Vagina (tissue), 2 donors: ENCODE measurements around the gene WRAP53. TPM values are rescaled to one million over a fixed set of nuclear protein-coding genes. Genes with fewer than 3 reads are reported as not detected.
A peak's percentile ranks its signal among the peaks of the same experiment; 100 is the strongest.

Experiments used
- DNase-seq, 2 donors: peaks; one replicate each; pipeline ENCODE4 v3.0.0-alpha.2; 2017; ENCODE audit errors: extremely low spot score in 2 of 2
- H3K27ac ChIP-seq: fragments of 200-600 bp; sonication (generic); one replicate; pipeline ENCODE4 v1.5.1; 2019
- H3K27me3 ChIP-seq: fragments of 200-600 bp; sonication (generic); one replicate; pipeline ENCODE4 v1.5.1; 2019
- H3K36me3 ChIP-seq, 2 donors: fragments of 200-600 bp; sonication (generic); one replicate each; pipeline ENCODE4 v1.5.1; 2017 to 2019
- H3K4me1 ChIP-seq: fragments of 200-600 bp; sonication (generic); one replicate; pipeline ENCODE4 v1.5.1; 2019
- H3K4me3 ChIP-seq, 2 donors: fragments of 200-600 bp; sonication (generic); 1 replicate in 1 of 2; 2 replicates in 1 of 2; pipeline ENCODE4 v1.5.1; 2016 to 2019
- H3K9me3 ChIP-seq: fragments of 200-600 bp; sonication (generic); one replicate; pipeline ENCODE4 v1.5.1; 2019
- CTCF ChIP-seq, 3 experiments: fragments of 450-650 bp in 2 of 3; fragments of 200-600 bp in 1 of 3; sonication (generic) in 1 of 3; IDR thresholded peaks; one replicate each; pipeline ENCODE4 v1.5.1; 2017 to 2019; ENCODE audit warnings: antibody characterized with exemption in 3 of 3, mild to moderate bottlenecking in 2 of 3, moderate library complexity in 2 of 3
- POLR2A ChIP-seq, 2 donors: fragments of 450-650 bp; IDR thresholded peaks; one replicate each; pipeline ENCODE4 v1.6.1; 2017; ENCODE audit warnings: antibody characterized with exemption in 2 of 2, mild to moderate bottlenecking in 2 of 2, moderate library complexity in 2 of 2
- POLR2AphosphoS5 ChIP-seq, 2 donors: sonication (generic); formaldehyde crosslinking; IDR thresholded peaks; one replicate each; pipeline ENCODE4 v1.9.0; 2017; ENCODE audit warnings: antibody characterized with exemption in 2 of 2, mild to moderate bottlenecking in 2 of 2, low read depth in 1 of 2; ENCODE audit not compliant: insufficient read depth in 1 of 2
- intact Hi-C: fragments of 100-400 bp; cut with DNase I; formaldehyde crosslinking; loops from one replicate; pipeline ENCODE4 v1.15.1; 2023
- total RNA-seq: library from RNA; depleted of rRNA; stranded (reverse); fragments of >200 nt; gene quantifications from one replicate; pipeline ENCODE4 v1.2.3, GENCODE V29; 2016

Gene WRAP53
- total RNA-seq, 1 donor from 2014 or later: 7.6 TPM

DNA sequence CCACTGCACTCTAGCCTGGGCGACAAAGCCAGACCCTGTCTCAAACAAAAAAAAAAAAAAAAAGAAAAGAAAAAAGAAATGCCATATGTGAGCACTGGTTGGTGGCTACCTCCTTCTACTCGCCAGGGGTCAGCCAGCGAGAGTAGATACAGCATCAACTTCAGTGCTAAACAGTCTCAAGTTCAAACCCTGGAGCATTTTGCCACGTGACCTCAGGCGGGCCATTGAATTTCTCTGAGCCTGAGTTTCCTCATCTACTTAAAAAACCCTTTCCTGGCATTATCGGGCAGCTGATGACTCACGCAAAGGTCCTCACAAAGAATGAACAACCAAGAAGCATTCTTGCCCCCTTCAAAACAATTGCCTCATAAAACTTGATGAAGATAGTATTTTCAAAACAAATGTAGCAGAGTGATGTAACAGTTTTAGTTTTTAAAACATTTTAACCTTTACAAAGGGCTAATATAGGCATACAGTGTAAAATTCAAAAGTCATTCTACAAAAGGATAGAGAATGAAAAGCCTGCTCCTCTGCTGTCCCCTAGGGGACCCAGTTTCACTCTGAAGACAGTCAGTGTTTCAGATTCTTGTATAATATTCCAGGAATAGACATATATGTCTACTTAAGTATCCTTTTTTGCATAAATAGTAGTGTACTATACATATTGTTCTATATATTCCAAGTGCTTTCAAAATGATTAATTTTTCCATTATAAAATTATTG is 57.6 kb downstream of the WRAP53 start:
- TF ChIP-seq POLR2A (IDR thresholded peaks at IDR 0.05) (no peak), CTCF (IDR thresholded peaks at IDR 0.05) (peak in 1 of 3 experiments; percentile 6)
- H3K4me1 ChIP-seq: peaks cover 10% of the 10 kb centered on the region
- H3K4me3 ChIP-seq: no peak overlapping the region
- no peak overlapping the region for H3K27ac ChIP-seq
- H3K9me3 ChIP-seq: no peaks in the 10 kb centered on the region
- intact Hi-C loops: no loop called here
- H3K27me3 ChIP-seq: no peaks in the 10 kb centered on the region
- no peaks in the 10 kb centered on the region for H3K36me3 ChIP-seq
- no peak for DNase-seq

GRCh38 chr17:7747635-7748071 is 59.4 kb downstream of the WRAP53 start:
- no peak overlapping the region for H3K27ac ChIP-seq
- no peak for DNase-seq
- intact Hi-C loops: no loop called here

GRCh38 chr17:7748076-7748775 is 59.9 kb downstream of the WRAP53 start:
- no peak for TF ChIP-seq POLR2A (IDR thresholded peaks at IDR 0.05)
- TF ChIP-seq POLR2AphosphoS5 (IDR thresholded peaks at IDR 0.05; ENCODE audit: insufficient read depth in 1 of 2, low read depth in 1 of 2): no peak
- TF ChIP-seq CTCF (IDR thresholded peaks at IDR 0.05): no peak
- intact Hi-C loops: no loop called here
- Histone ChIP-seq H3K27ac (no peak overlapping the region), H3K4me3 (no peak overlapping the region), H3K27me3 (no peaks in the 10 kb centered on the region), H3K9me3 (no peaks in the 10 kb centered on the region), H3K4me1 (peaks cover 10% of the 10 kb centered on the region), H3K36me3 (no peaks in the 10 kb centered on the region)
- DNase-seq: no peak

More at GRCh38 chr17:7747635-7748071, 59.4 kb downstream of the WRAP53 start:
- Histone ChIP-seq H3K4me1 (peaks cover 10% of the 10 kb centered on the region), H3K4me3 (no peak overlapping the region), H3K9me3 (no peaks in the 10 kb centered on the region), H3K36me3 (no peaks in the 10 kb centered on the region), H3K27me3 (no peaks in the 10 kb centered on the region)
- TF ChIP-seq POLR2AphosphoS5 (IDR thresholded peaks at IDR 0.05; ENCODE audit: insufficient read depth in 1 of 2, low read depth in 1 of 2): no peak
- no peak for TF ChIP-seq POLR2A (IDR thresholded peaks at IDR 0.05)
- TF ChIP-seq CTCF (IDR thresholded peaks at IDR 0.05): no peak

DNA sequence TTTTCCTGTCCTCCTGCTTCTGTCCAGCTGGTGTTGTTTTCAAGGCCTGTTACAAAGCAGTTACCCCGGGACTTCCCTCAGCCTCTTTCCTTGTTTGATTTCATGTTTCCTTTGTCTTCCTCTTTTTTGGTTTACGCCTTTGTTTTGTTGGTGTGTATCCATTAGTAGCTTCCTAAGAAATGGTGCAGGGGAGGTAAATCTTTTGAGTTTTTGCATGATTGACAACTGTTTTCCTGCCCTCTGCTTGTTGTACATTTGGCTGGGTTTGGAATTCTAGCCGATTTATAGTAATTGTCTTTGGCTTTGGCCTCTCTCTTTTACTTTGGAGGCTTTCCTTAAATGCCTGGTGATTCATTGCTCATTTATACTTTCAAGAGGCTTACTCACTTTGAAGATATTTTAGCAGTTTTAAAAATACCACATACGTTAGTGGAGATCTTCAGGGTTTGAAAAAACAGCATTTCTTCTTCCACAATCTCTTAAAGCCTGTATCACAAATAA is 62.1 kb downstream of the WRAP53 start:
- Histone ChIP-seq H3K27ac (no peak overlapping the region), H3K36me3 (no peaks in the 10 kb centered on the region), H3K9me3 (no peaks in the 10 kb centered on the region), H3K27me3 (no peaks in the 10 kb centered on the region), H3K4me3 (no peak overlapping the region), H3K4me1 (peaks cover 10% of the 10 kb centered on the region)
- intact Hi-C loops: no loop called here
- DNase-seq: no peak
- TF ChIP-seq POLR2AphosphoS5 (IDR thresholded peaks at IDR 0.05; ENCODE audit: insufficient read depth in 1 of 2, low read depth in 1 of 2): no peak
- no peak for TF ChIP-seq CTCF (IDR thresholded peaks at IDR 0.05)
- TF ChIP-seq POLR2A (IDR thresholded peaks at IDR 0.05): no peak

Other genes with a start within 250 kb of the WRAP53 start
- gene FGF11, start 249.0 kb upstream of the WRAP53 start, total RNA-seq: 10.8 TPM
- 5.9 TPM for gene CHRNB1, start 243.4 kb upstream of the WRAP53 start, total RNA-seq
- 38.1 TPM for gene ZBTB4, start 208.8 kb upstream of the WRAP53 start, total RNA-seq
- not detected for gene SLC35G6, start 207.0 kb upstream of the WRAP53 start, total RNA-seq
- gene POLR2A, start 204.1 kb upstream of the WRAP53 start, total RNA-seq: 118 TPM
- gene TNFSF12, start 139.4 kb upstream of the WRAP53 start, total RNA-seq: 60.6 TPM
- 20.1 TPM for gene TNFSF13, start 129.7 kb upstream of the WRAP53 start, total RNA-seq
- gene SENP3, start 126.6 kb upstream of the WRAP53 start, total RNA-seq: 60.2 TPM
- gene CD68, start 108.8 kb upstream of the WRAP53 start, total RNA-seq: 40.0 TPM
- 73.4 TPM for gene MPDU1, start 104.6 kb upstream of the WRAP53 start, total RNA-seq
- 44.4 TPM for gene SOX15, start 98.4 kb upstream of the WRAP53 start, total RNA-seq
- gene FXR2, start 73.6 kb upstream of the WRAP53 start, total RNA-seq: 36.1 TPM
- gene SAT2, start 60.7 kb upstream of the WRAP53 start, total RNA-seq: 69.7 TPM
- not detected for gene SHBG, start 58.3 kb upstream of the WRAP53 start, total RNA-seq
- 2.7 TPM for gene ATP1B2, start 37.6 kb upstream of the WRAP53 start, total RNA-seq
- gene TP53, start 987 bp upstream of the WRAP53 start, total RNA-seq: 18.7 TPM
- 2.7 TPM for gene EFNB3, start 16.7 kb downstream of the WRAP53 start, total RNA-seq
- 0.49 TPM for gene DNAH2, start 29.3 kb downstream of the WRAP53 start, total RNA-seq
- 12.5 TPM for gene KDM6B, start 145.7 kb downstream of the WRAP53 start, total RNA-seq
- gene TMEM88, start 166.6 kb downstream of the WRAP53 start, total RNA-seq: 26.3 TPM
- gene NAA38, start 169.1 kb downstream of the WRAP53 start, total RNA-seq: 83.5 TPM
- gene CYB5D1, start 169.5 kb downstream of the WRAP53 start, total RNA-seq: 4.4 TPM
- 128 TPM for gene CHD3, start 200.3 kb downstream of the WRAP53 start, total RNA-seq
- gene RNF227, start 227.8 kb downstream of the WRAP53 start, total RNA-seq: 2.9 TPM
- 2.7 TPM for gene KCNAB3, start 241.4 kb downstream of the WRAP53 start, total RNA-seq
- 74.4 TPM for gene TRAPPC1, start 243.5 kb downstream of the WRAP53 start, total RNA-seq
- 20.9 TPM for gene CNTROB, start 243.7 kb downstream of the WRAP53 start, total RNA-seq